K562 (cell line): Measurements from ENCODE around the gene RBPJ. TPM values are rescaled to one million over a fixed set of nuclear protein-coding genes. Genes with fewer than 3 reads are reported as not detected.

Experiments
- ATAC-seq: fragments of 200-7000 bp; cut with Tn5 transposase; 3 replicates; pipeline ENCODE4 v1.9.1; 2020; ENCODE audit warnings: moderate library complexity
- BruUV-seq: library from RNA; stranded (reverse); fragments of 400-500 nt; replicated peaks from 2 replicates; lab custom pipeline; 2021; lab: Mats Ljungman, UMichigan
- CTCF ChIA-PET: fragments of 300-600 bp; formaldehyde crosslinking; extraction: SDS; loops from one replicate; lab custom pipeline; 2021; ENCODE audit warnings: low intra/inter-chr PET ratio; lab: Yijun Ruan, JAX
- POLR2A ChIA-PET: fragments of 300-600, 350-650 bp; sonication (Branson Sonifier 250); formaldehyde crosslinking; extraction: SDS; loops from one replicate; lab custom pipeline; 2021; ENCODE audit warnings: antibody characterized with exemption, inconsistent platforms; lab: Yijun Ruan, JAX
- DNase-seq, 4 experiments: peaks; one replicate each; pipeline versions ENCODE4 v3.0.0 to v3.0.0-alpha.2; 2011 to 2018; ENCODE audit warnings: low spot score in 3 of 4, mixed read lengths in 3 of 4; ENCODE audit errors: extremely low read depth in 1 of 4
- FAIRE-seq: peaks from 2 replicates; lab custom pipeline; 2011; peaks lifted over from hg19 to GRCh38; lab: Jason Lieb, UNC
- H2AFZ ChIP-seq: 2 replicates; pipeline ENCODE4 v1.6.0; 2011; ENCODE audit warnings: low read depth, low read length, control low read depth, inconsistent platforms
- H3K27ac ChIP-seq: fragments of 200-600 bp; 3 replicates; pipeline ENCODE4 v1.8.0; 2011; ENCODE audit warnings: low read depth, mild to moderate bottlenecking, control low read depth, inconsistent platforms, low read length, moderate library complexity, mixed read lengths; ENCODE audit errors: extremely low read depth
- H3K27me3 ChIP-seq, 2 experiments: fragments of 300-600 bp in 1 of 2; 2 replicates in 1 of 2; 3 replicates in 1 of 2; pipeline versions ENCODE4 v1.6.0 to v1.8.0; 2011; ENCODE audit warnings: inconsistent platforms in 2 of 2, low read length in 2 of 2, mild to moderate bottlenecking in 1 of 2, mixed read lengths in 1 of 2, moderate library complexity in 1 of 2; ENCODE audit not compliant: control insufficient read depth in 2 of 2, insufficient read depth in 2 of 2
- H3K36me3 ChIP-seq: fragments of 300-600 bp; 3 replicates; pipeline ENCODE4 v1.8.0; 2011; ENCODE audit warnings: mild to moderate bottlenecking, low read length, inconsistent platforms; ENCODE audit not compliant: control insufficient read depth, insufficient read depth
- H3K4me1 ChIP-seq, 2 experiments: fragments of 200-600 bp in 1 of 2; replicated peaks in 1 of 2; 2 replicates in 1 of 2; 3 replicates in 1 of 2; pipeline versions ENCODE4 v1.5.1 to v1.8.0; 2011; ENCODE audit warnings: inconsistent platforms in 2 of 2, low read length in 2 of 2, mild to moderate bottlenecking in 1 of 2, mixed read lengths in 1 of 2, moderate library complexity in 1 of 2; ENCODE audit not compliant: control insufficient read depth in 2 of 2, insufficient read depth in 2 of 2
- H3K4me2 ChIP-seq: 2 replicates; pipeline ENCODE4 v1.6.1; 2011; ENCODE audit warnings: low read length, control low read depth, inconsistent platforms, mixed read lengths; ENCODE audit not compliant: insufficient read depth
- H3K4me3 ChIP-seq: fragments of 200-600 bp; sonication (generic), shearing (Covaris generic); 2 replicates; pipeline ENCODE4 v1.5.1; 2016; ENCODE audit warnings: control low read depth, inconsistent platforms
- H3K79me2 ChIP-seq: fragments of 200-600 bp; 3 replicates; pipeline ENCODE4 v1.8.0; 2011; ENCODE audit warnings: low read length, inconsistent platforms; ENCODE audit not compliant: control insufficient read depth, insufficient read depth
- H3K9ac ChIP-seq, 2 experiments: 2 replicates each; pipeline versions ENCODE4 v1.6.0 to v1.6.1; 2011; ENCODE audit warnings: low read depth in 2 of 2, low read length in 2 of 2, control low read depth in 1 of 2, inconsistent platforms in 1 of 2, mild to moderate bottlenecking in 1 of 2, mixed read lengths in 1 of 2; ENCODE audit not compliant: insufficient read depth in 1 of 2
- H3K9me1 ChIP-seq: one replicate; pipeline ENCODE4 v1.6.0; 2011; ENCODE audit warnings: inconsistent platforms, mild to moderate bottlenecking, low read length, moderate library complexity; ENCODE audit not compliant: control insufficient read depth, insufficient read depth
- H3K9me3 ChIP-seq: replicated peaks from 2 replicates; pipeline ENCODE4 v1.5.1; 2011; ENCODE audit warnings: low read depth, low read length, inconsistent platforms; ENCODE audit not compliant: control insufficient read depth, insufficient read depth
- H4K20me1 ChIP-seq: replicated peaks from 2 replicates; pipeline ENCODE4 v1.6.1; 2011; ENCODE audit warnings: low read length, inconsistent platforms, mixed read lengths; ENCODE audit not compliant: control insufficient read depth, insufficient read depth
- CBX5 ChIP-seq: IDR thresholded peaks from 2 replicates; pipeline ENCODE4 v1.6.1; 2014; ENCODE audit warnings: low read depth, borderline replicate concordance
- CHD4 ChIP-seq: fragments of 200-600 bp; sonication (generic); IDR thresholded peaks from 3 replicates; pipeline ENCODE4 v1.6.1; 2012; ENCODE audit warnings: low read depth, mild to moderate bottlenecking, mixed read lengths, low read length, inconsistent platforms; ENCODE audit not compliant: insufficient read depth, insufficient replicate concordance, poor library complexity, severe bottlenecking
- ZNF143 ChIP-seq: sonication (generic); formaldehyde crosslinking; IDR thresholded peaks from 2 replicates; pipeline ENCODE4 v1.9.0; 2022; ENCODE audit warnings: mild to moderate bottlenecking, missing genetic modification reagents
- ZNF57 ChIP-seq: fragments of 450-650 bp; formaldehyde crosslinking; IDR thresholded peaks from 2 replicates; pipeline ENCODE4 v1.4.0; 2020; ENCODE audit warnings: mild to moderate bottlenecking, moderate library complexity
- WGBS: fragments of 100-300 bp; shearing (Covaris generic); methylation state at CpG from one replicate; pipeline ENCODE4 v1.1.6; 2016; ENCODE audit warnings: low coverage, mixed read lengths; ENCODE audit not compliant: insufficient coverage; ENCODE audit errors: missing lambda C conversion rate; 5-methylcytosine and 5-hydroxymethylcytosine counted together
- in situ Hi-C: fragments of 300-500 bp; cut with MboI; formaldehyde crosslinking; loops from 4 replicates; pipeline ENCODE4 v1.15.0; 2018; ENCODE audit warnings: inconsistent platforms, mixed read lengths
- intact Hi-C: fragments of 100-400 bp; cut with micrococcal nuclease; formaldehyde crosslinking; loops from 2 replicates; pipeline ENCODE4 v1.14.2; 2022
- polyA plus RNA-seq, 8 experiments: library from polyadenylated mRNA; depleted of rRNA in 4 of 8; stranded (reverse) in 5 of 8; unstranded in 3 of 8; fragments of >200 nt; fragmentation: Nextera tagmentation in 2 of 8; fragmentation: Illumina TruSeq in 1 of 8; extraction: Ambion mirVana in 2 of 8; extraction: Trizol in 1 of 8; gene quantifications; 2 replicates each; pipeline versions ENCODE4 v1.2.1 to v1.2.3, GENCODE V29; 2011 to 2014; ENCODE audit warnings: inconsistent platforms in 1 of 8, missing spikeins in 1 of 8
- total RNA-seq, 7 experiments: library from RNA; depleted of rRNA in 6 of 7; stranded (reverse); fragments of >200 nt in 6 of 7; fragmentation: Illumina TruSeq in 2 of 7; extraction: Trizol in 2 of 7; gene quantifications; 2 replicates each; pipeline versions ENCODE4 v1.2.1 to v1.2.3, GENCODE V29; 2011 to 2021; ENCODE audit warnings: low replicate concordance in 1 of 7
- TF ChIP-seq, protein P1 (sequence below): fragments of 200-800 bp; sonication (Bioruptor generic); IDR thresholded peaks from 2 replicates; pipeline ENCODE4 v1.6.1; 2017; ENCODE audit warnings: missing genetic modification characterization, missing compliant biosample characterization

Gene RBPJ
- total and polyA plus RNA-seq, 9 of the 15 experiments (the other 6 are each of a cell fraction or from before 2014, with no cell fraction given): 17.2 to 49.4 (median 33.8) TPM

DNA sequence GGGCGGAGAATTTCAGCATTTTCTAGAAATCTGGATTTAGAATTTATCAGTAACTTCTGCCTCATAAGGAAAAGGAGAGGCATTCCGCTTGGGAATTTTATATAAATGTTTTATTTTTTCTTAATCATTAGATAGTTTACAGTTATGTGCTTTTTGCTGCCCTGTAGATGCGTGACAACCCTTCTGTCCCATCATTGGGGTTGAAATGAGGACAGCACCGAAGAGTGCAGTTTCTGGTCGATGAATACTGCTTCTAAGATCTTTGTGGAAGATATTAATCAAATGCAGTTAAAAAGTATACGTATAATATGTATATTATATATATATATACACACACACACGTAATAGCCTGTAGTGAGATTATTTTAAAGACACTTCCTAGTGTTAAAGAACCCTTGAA is 1.5 kb downstream of the RBPJ start:
- Histone ChIP-seq H3K9me1 (no peaks in the 10 kb centered on the region), H3K27ac (no peak overlapping the region), H3K4me3 (peak overlapping the region; percentile 82), H3K27me3 (no peaks in the 10 kb centered on the region), H3K36me3 (no peaks in the 10 kb centered on the region), H3K79me2 (peaks cover 70% of the 10 kb centered on the region), H3K9me3 (peaks cover 7% of the 10 kb centered on the region; the same call in 1 of the 2 replicates), H3K9ac (peak overlapping the region in 1 of 2 experiments; percentile 78; a peak in 2 of 4 replicates), H2AFZ (no peak overlapping the region), H3K4me2 (peak overlapping the region; percentile 88), H4K20me1 (peaks cover 24% of the 10 kb centered on the region), H3K4me1 (peaks cover 16 to 23% of the 10 kb centered on the region in 2 experiments)
- in situ Hi-C loops (no loop called here), intact Hi-C loops (loop anchor here (10.0 kb wide), 1 partner anchor 692 kb away; no protein-coding TSS in a partner anchor)
- no TSS peak for BruUV-seq
- no peak for FAIRE-seq
- no peak for ATAC-seq
- TF ChIP-seq, protein P1, sequence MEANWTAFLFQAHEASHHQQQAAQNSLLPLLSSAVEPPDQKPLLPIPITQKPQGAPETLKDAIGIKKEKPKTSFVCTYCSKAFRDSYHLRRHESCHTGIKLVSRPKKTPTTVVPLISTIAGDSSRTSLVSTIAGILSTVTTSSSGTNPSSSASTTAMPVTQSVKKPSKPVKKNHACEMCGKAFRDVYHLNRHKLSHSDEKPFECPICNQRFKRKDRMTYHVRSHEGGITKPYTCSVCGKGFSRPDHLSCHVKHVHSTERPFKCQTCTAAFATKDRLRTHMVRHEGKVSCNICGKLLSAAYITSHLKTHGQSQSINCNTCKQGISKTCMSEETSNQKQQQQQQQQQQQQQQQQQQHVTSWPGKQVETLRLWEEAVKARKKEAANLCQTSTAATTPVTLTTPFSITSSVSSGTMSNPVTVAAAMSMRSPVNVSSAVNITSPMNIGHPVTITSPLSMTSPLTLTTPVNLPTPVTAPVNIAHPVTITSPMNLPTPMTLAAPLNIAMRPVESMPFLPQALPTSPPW (CRISPR knock-in tag): peak; percentile 2; the same call in 1 of the 2 replicates
- no peak for TF ChIP-seq CBX5
- no peak for TF ChIP-seq ZNF57
- TF ChIP-seq CHD4: no peak
- no peak for TF ChIP-seq ZNF143
- no peak for DNase-seq
- ChIA-PET POLR2A (interaction anchor here (0.6 to 1.2 kb wide), 2 partner anchors 8 to 53 kb away, joined by 3 to 5 read pairs; no protein-coding TSS in a partner anchor), CTCF (no interaction called here)
- 12% methylated on average over 7 of the region's 7 CpGs for WGBS
